HG03280 (cell line): Measurements from ENCODE around the gene LHPP.
"Not testable (repeated sequence)": the region's sequence is repeated elsewhere in the genome, so short reads cannot be mapped to it uniquely, and the experiment has no call there.

Experiments
- ATAC-seq: cut with Tn5 transposase; IDR thresholded peaks from one replicate; pipeline ENCODE4 v1.9.1; 2021; ENCODE audit warnings: mild to moderate bottlenecking, moderate library complexity; ENCODE audit not compliant: unreplicated experiment

LHPP gene

DNA sequence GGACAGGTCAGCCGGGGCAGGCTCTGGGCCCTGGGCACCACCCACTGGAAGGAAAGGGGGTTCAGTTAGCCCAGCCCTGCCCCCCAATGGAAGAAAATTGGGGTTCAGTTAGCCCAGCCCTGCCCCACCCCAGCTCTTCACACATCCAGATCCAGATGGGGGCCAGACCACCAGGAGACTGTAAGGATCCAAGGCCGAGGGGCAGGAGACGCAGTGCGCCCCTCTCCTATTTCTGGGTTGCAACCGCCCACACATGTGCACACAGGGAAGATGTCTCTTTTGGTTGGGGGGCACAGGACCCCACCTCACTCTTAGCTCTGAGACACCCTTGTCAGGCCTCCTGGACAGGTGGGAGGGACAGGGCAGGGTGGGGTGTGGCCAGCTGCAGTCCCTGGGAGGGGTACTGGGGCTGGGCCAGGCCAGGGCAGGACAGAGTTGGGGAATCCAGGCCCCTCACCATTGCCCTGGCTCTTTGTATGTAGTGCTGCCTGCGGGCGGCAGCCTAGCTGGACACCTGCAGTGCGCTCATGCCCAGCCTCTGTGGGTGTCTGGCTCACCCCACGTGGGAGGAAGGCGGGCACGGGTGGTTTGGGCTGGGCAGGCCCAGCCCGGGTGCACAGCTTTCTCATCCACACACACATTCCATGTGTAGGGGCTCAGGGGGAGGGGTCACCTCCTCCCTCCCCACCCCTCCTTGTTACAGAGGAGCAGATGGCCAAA lies 141.2 kb downstream of the LHPP start:
- ATAC-seq: no peak

- ATAC-seq: no peak
These were observed 142.0 kb downstream of the LHPP start for GRCh38 chr10:124603376-124604213.

- ATAC-seq: no peak
These were observed 142.8 kb downstream of the LHPP start for GRCh38 chr10:124604214-124605000.

- ATAC-seq: no peak
These were observed 143.4 kb downstream of the LHPP start for GRCh38 chr10:124605001-124605370.

- no peak for ATAC-seq
These were observed 143.8 kb downstream of the LHPP start for GRCh38 chr10:124605481-124605855.

DNA sequence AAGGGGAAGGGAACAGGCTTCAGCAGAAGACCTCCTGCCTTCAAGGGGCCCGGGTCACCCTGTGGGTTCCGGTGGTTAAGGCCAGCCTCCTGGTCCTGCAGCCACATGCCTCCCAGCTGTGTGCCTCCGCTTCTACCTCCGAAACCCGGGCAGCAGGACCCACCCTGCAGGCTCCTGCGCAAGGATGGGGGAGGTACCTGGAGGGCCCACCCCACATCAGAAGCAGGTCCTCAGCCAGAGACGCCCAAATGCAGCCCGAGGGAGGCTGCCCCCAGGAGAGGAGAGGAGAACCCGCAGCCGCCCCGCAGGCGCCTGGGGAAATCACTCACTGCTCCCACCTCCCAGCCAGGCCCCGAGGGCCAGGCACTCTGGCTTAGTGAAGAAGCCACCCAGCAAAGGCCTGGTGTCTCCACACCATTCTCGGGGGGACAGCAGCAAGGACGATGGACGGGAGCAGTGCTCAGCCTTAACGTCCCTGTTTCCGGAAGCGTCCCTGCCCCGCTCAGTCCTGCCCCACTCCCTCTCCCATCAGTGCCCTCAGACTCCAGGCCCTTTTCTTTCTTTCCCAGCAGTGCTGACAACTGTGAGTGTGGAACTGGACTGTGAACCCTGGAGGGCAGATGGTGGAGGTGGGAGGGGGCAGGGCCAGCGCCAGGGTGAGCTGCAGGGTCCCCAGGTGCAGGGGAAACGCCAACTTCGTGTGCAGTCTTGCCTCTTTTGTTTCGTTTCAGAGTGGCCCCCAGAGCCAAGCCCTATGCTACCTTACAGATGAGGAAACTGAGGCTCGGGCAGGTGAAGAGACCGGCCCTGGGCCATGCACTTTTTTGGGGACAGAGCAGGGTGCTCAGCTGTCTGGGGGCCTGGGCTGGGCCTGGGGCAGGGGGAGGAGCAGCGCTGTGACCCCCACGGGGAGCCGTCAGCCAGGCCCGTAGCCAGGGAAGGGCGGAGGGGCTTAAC lies 144.5 kb downstream of the LHPP start:
- no peak for ATAC-seq

GRCh38 chr10:124606822-124607221 lies 145.2 kb downstream of the LHPP start:
- ATAC-seq: no peak

- ATAC-seq: no peak
These were observed 146.1 kb downstream of the LHPP start for GRCh38 chr10:124607693-124608092.

DNA sequence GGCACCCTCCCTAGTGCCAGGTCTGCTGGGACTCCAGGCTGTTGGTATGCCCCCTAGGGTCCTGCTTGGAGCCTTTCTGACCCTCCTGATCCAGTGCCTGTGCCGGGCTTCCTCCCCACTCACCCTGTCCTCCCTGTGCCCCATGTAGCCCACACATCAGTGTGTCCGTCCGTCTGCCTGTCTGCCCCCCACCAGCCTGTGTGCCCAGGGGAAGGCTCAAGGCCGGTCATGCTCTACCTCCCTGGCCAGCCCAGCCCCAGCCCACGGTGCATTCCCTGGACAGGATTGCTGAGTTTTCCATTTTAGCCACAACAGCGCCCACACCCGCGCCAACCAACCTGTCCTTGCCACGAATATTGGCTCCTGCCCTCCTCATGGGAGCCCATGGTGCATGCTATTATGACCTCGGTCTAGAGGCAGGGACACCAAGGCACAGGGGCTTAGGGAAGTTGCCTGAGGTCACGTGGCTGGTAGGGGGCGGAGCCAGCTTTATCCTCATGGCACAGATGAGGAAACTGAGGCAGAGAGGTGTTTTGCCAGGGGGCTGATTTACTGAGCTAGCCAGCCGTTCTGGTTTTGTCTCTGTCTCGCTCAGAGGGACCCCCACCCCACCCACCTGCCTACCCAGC lies 146.6 kb downstream of the LHPP start:
- ATAC-seq: no peak

GRCh38 chr10:124609698-124610097 lies 148.1 kb downstream of the LHPP start:
- no peak for ATAC-seq

DNA sequence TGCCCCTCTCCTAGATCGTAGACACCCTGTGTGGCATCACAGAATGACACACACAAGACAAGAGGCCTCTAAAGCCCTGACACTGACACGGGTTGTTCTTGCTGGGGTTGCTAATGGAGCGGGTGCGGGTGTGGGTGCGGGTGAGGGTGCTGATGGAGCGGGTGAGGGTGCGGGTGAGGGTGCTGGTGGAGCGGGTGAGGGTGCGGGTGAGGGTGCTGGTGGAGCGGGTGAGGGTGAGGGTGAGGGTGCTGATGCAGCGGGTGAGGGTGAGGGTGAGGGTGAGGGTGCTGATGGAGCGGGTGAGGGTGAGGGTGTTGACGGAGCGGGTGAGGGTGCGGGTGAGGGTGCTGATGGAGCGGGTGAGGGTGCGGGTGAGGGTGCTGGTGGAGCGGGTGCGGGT lies 148.6 kb downstream of the LHPP start:
- not testable (repeated sequence) for ATAC-seq

DNA sequence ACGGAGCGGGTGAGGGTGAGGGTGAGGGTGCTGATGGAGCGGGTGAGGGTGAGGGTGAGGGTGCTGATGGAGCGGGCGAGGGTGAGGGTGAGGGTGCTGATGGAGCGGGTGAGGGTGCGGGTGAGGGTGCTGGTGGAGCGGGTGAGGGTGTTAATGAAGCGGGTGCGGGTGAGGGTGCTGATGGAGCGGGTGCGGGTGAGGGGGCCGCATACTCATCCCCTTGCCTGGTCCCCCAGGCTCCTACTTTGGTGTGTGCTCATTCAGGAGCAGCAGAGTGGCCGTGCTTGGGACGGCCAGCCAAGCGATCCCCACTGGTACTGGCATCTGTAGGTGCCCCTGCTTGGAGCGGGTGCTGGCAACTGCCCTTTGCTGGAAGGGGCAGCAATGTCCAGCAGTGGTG lies 149.2 kb downstream of the LHPP start:
- ATAC-seq: not testable (repeated sequence)

GRCh38 chr10:124611738-124612137 lies 150.1 kb downstream of the LHPP start:
- ATAC-seq: no peak

- ATAC-seq: no peak
These were observed 151.2 kb downstream of the LHPP start for GRCh38 chr10:124612611-124613498.

DNA sequence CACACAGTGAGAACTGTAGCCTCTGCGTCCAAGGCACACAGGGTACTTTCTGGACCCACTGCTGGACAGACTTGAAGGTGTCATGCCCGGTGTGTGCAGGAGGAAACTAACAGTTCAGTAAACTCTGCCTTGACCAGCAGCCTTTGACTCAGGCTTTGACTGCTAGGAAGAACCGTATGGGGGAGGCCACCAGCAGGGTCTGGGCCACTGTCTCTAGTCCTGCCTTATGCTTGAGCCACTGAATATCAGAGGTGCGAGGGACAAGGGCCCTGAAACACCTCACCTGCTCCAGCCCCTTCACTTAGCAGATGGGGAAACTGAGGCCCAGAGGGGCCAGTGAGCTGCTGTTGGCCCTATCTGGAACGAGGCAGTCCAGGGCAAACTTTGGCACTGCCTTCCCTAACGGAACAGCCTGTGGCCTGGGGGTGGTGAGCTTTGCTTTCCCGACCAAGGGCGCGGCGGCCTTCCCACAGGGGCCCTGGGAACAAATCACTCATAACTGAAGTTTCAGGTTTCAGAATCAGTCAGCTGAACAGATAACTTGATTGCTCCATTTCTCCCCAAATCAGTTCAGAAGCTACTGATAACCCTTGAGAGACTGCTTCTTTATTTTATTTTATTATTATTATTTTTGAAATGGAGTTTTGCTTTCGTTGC lies 152.5 kb downstream of the LHPP start:
- ATAC-seq: peak; percentile 42

DNA sequence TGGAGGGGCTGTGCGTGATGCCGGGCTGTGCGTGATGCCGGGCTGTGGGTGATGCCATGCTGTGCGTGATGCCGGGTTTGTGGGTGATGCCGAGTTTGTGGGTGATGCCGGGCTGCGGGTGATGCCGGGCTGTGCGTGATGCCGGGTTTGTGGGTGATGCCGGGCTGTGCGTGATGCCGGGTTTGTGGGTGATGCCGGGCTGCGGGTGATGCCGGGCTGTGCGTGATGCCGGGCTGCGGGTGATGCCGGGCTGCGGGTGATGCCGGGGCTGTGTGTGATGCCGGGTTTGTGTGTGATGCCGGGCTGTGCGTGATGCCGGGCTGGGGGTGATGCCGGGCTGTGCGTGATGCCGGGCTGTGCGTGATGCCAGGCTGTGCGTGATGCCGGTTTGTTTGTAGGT lies 153.6 kb downstream of the LHPP start:
- ATAC-seq: no peak

DNA sequence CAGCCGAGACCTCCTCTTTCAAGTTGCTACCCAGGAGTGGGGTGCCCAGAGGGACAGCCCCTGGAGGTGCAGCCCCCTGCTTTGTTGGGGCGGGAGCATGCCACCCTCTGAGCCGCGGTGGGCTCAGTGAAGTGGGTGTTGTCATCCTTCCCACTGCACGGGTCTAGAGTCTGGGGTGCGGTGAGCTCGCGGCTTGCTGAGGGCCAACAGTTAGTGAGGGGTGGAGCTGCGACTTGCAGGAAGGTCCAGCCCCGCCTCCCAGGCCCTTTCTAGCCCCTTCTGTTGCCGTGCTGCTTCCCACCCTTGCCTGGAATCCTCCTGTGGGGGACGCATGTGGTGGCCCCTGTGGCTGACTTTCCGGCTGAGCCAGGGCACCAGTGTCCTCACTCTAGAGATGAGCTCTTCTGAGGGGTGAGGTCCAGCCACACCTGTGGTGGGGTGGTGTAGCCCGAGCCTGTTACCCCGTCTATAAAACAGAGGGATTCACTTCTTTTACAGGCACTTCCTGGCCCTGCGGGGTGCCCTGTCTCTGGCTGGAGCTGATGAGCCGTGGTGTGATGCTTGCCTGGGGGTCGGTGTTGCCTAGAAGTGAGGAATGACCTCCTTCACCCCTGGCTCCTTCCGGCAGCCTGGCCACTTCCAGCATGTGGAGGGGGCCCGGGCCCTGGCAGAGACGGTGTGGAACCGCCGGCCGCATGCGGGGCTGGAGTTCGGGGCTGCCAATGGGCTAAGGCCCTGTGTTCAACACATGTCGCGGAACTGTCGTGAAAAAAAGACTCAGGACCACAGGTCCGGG lies 154.6 kb downstream of the LHPP start:
- no peak for ATAC-seq

DNA sequence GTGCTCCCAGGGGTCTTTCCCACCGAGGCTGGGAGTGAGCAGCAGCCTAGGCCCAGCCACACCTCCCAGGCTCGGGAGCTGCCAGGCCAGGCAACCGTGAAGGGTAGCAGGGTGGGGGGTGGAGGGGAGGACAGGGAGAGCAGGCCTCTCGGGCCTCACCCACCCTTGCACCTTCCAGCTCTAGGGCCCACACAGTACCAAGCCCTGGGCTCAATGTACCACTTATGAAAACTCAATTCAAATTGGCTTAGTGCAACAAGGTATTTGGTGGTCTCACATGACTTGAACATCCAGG lies 155.2 kb downstream of the LHPP start:
- ATAC-seq: no peak
